Upper lobe of left lung (tissue), 4 donors: Measurements from ENCODE around the gene ZDHHC11B.
"Not testable (repeated sequence)": the region's sequence is repeated elsewhere in the genome, so short reads cannot be mapped to it uniquely, and the experiment has no call there.

Experiments used
- CTCF ChIP-seq, 6 experiments: fragments of 450-650 bp in 4 of 6; fragments of 200-600 bp in 2 of 6; sonication (generic) in 2 of 6; IDR thresholded peaks; one replicate each; pipeline ENCODE4 v1.5.1; 2016 to 2019; ENCODE audit warnings: antibody characterized with exemption in 6 of 6
- EP300 ChIP-seq, 4 donors: sonication (generic); formaldehyde crosslinking; IDR thresholded peaks; one replicate each; pipeline ENCODE4 v1.5.1; 2017; ENCODE audit warnings: antibody characterized with exemption in 4 of 4, control low read depth in 2 of 4
- POLR2A ChIP-seq, 4 donors: fragments of 450-650 bp; IDR thresholded peaks; one replicate each; pipeline ENCODE4 v1.5.1; 2016 to 2017; ENCODE audit warnings: antibody characterized with exemption in 4 of 4, mild to moderate bottlenecking in 2 of 4
- POLR2AphosphoS5 ChIP-seq, 2 donors: sonication (generic); formaldehyde crosslinking; IDR thresholded peaks; one replicate each; pipeline ENCODE4 v1.5.1; 2017; ENCODE audit warnings: antibody characterized with exemption in 2 of 2

- not testable (repeated sequence) for TF ChIP-seq CTCF, POLR2AphosphoS5, EP300, POLR2A (IDR thresholded peaks at IDR 0.05)
Observed at GRCh38 chr5:788703-789102, 4.2 kb upstream of the ZDHHC11B start.
